H9 (cell line): ENCODE measurements around the gene ARHGEF1. TPM values are rescaled to one million over a fixed set of nuclear protein-coding genes. Genes with fewer than 3 reads are reported as not detected.

ENCODE experiments used
- DNase-seq: peaks from one replicate; pipeline ENCODE4 v3.0.0-alpha.2; 2017
- H2AFZ ChIP-seq: one replicate; pipeline ENCODE4 v1.6.1; 2013; ENCODE audit warnings: mild to moderate bottlenecking, low read length, control low read depth, moderate library complexity
- H2AK5ac ChIP-seq: 2 replicates; pipeline ENCODE4 v1.6.1; 2013; ENCODE audit warnings: low read length, control low read depth, mixed read lengths; ENCODE audit not compliant: insufficient read length
- H2BK120ac ChIP-seq: one replicate; pipeline ENCODE4 v1.6.1; 2013; ENCODE audit warnings: low read depth, mild to moderate bottlenecking, low read length, control low read depth, inconsistent platforms; ENCODE audit not compliant: poor library complexity, severe bottlenecking
- H2BK12ac ChIP-seq: 2 replicates; pipeline ENCODE4 v1.6.1; 2013; ENCODE audit warnings: low read length, control low read depth, mixed read lengths, low read depth; ENCODE audit not compliant: insufficient read length
- H2BK15ac ChIP-seq: 2 replicates; pipeline ENCODE4 v1.6.1; 2013; ENCODE audit warnings: low read depth, low read length, control low read depth
- H2BK20ac ChIP-seq: one replicate; pipeline ENCODE4 v1.6.1; 2013; ENCODE audit warnings: low read depth, mild to moderate bottlenecking, low read length, control low read depth, inconsistent platforms; ENCODE audit not compliant: poor library complexity, severe bottlenecking
- H2BK5ac ChIP-seq: 2 replicates; pipeline ENCODE4 v1.6.1; 2013; ENCODE audit warnings: low read length, control low read depth, mixed read lengths; ENCODE audit not compliant: insufficient read length
- H3K14ac ChIP-seq: 2 replicates; pipeline ENCODE4 v1.6.1; 2013; ENCODE audit warnings: low read length, control low read depth; ENCODE audit not compliant: insufficient read depth
- H3K18ac ChIP-seq: 2 replicates; pipeline ENCODE4 v1.6.1; 2013; ENCODE audit warnings: low read depth, mild to moderate bottlenecking, mixed read lengths, low read length, control low read depth; ENCODE audit not compliant: insufficient read length
- H3K23ac ChIP-seq: 2 replicates; pipeline ENCODE4 v1.6.1; 2013; ENCODE audit warnings: low read length, control low read depth, mixed read lengths, low read depth; ENCODE audit not compliant: insufficient read length
- H3K23me2 ChIP-seq: 2 replicates; pipeline ENCODE4 v1.6.1; 2013; ENCODE audit warnings: low read depth, mild to moderate bottlenecking, mixed read lengths, low read length, control low read depth; ENCODE audit not compliant: insufficient read length, poor library complexity, severe bottlenecking
- H3K27ac ChIP-seq: 2 replicates; pipeline ENCODE4 v1.5.1; 2013; ENCODE audit warnings: low read length, control low read depth, mixed read lengths, low read depth; ENCODE audit not compliant: insufficient read length
- H3K27me3 ChIP-seq: 2 replicates; pipeline ENCODE4 v1.6.1; 2013; ENCODE audit warnings: low read length, control low read depth, inconsistent platforms; ENCODE audit not compliant: insufficient read depth
- H3K4ac ChIP-seq: 2 replicates; pipeline ENCODE4 v1.6.1; 2013; ENCODE audit warnings: low read depth, mild to moderate bottlenecking, control low read depth, inconsistent platforms, low read length, moderate library complexity
- H3K4me1 ChIP-seq: 2 replicates; pipeline ENCODE4 v1.6.1; 2013; ENCODE audit warnings: low read length, control low read depth, inconsistent platforms; ENCODE audit not compliant: insufficient read depth
- H3K4me2 ChIP-seq: 2 replicates; pipeline ENCODE4 v1.6.1; 2013; ENCODE audit warnings: low read length, control low read depth, mixed read lengths; ENCODE audit not compliant: insufficient read length, insufficient read depth
- H3K56ac ChIP-seq: 2 replicates; pipeline ENCODE4 v1.6.1; 2013; ENCODE audit warnings: low read depth, mild to moderate bottlenecking, mixed read lengths, low read length, control low read depth; ENCODE audit not compliant: insufficient read length
- H3K79me1 ChIP-seq: 2 replicates; pipeline ENCODE4 v1.6.1; 2013; ENCODE audit warnings: low read depth, mild to moderate bottlenecking, moderate library complexity, low read length, control low read depth, inconsistent platforms; ENCODE audit not compliant: insufficient read depth, poor library complexity, severe bottlenecking
- H3K79me2 ChIP-seq: 2 replicates; pipeline ENCODE4 v1.6.1; 2013; ENCODE audit warnings: low read length, control low read depth, inconsistent platforms; ENCODE audit not compliant: insufficient read depth
- H3K9ac ChIP-seq: 2 replicates; pipeline ENCODE4 v1.6.1; 2013; ENCODE audit warnings: low read length, control low read depth, mixed read lengths; ENCODE audit not compliant: insufficient read length; ENCODE audit errors: extremely low read depth
- H3K9me3 ChIP-seq: one replicate; pipeline ENCODE4 v1.6.1; 2013; ENCODE audit warnings: low read depth, low read length, inconsistent platforms; ENCODE audit not compliant: control insufficient read depth
- H3T11ph ChIP-seq: one replicate; pipeline ENCODE4 v1.6.1; 2013; ENCODE audit warnings: mild to moderate bottlenecking, low read length, control low read depth, inconsistent platforms
- H4K20me1 ChIP-seq: one replicate; pipeline ENCODE4 v1.6.1; 2013; ENCODE audit not compliant: control insufficient read depth, insufficient read length, insufficient read depth
- H4K5ac ChIP-seq: 2 replicates; pipeline ENCODE4 v1.6.1; 2013; ENCODE audit warnings: low read depth, mild to moderate bottlenecking, mixed read lengths, low read length, control low read depth; ENCODE audit not compliant: insufficient read length
- H4K8ac ChIP-seq: replicated peaks from 2 replicates; pipeline ENCODE4 v1.6.1; 2013; ENCODE audit warnings: low read length, control low read depth, mixed read lengths, low read depth; ENCODE audit not compliant: insufficient read length
- H4K91ac ChIP-seq: 2 replicates; pipeline ENCODE4 v1.6.1; 2013; ENCODE audit warnings: low read depth, mild to moderate bottlenecking, moderate library complexity, mixed read lengths, low read length, control low read depth; ENCODE audit not compliant: insufficient read length
- H3K27ac Mint-ChIP-seq, 3 experiments: 2 replicates in 2 of 3; 3 replicates in 1 of 3; pipeline ENCODE4 v1.8.0; 2020 to 2021; ENCODE audit warnings: mixed read lengths in 3 of 3, mild to moderate bottlenecking in 1 of 3, moderate library complexity in 1 of 3
- H3K27me3 Mint-ChIP-seq: 2 replicates; pipeline ENCODE4 v1.8.0; 2021; ENCODE audit warnings: low read depth, mild to moderate bottlenecking, moderate library complexity, mixed read lengths
- H3K36me3 Mint-ChIP-seq, 3 experiments: 2 replicates in 2 of 3; 3 replicates in 1 of 3; pipeline ENCODE4 v1.8.0; 2020 to 2021; ENCODE audit warnings: low read depth in 3 of 3, mixed read lengths in 3 of 3; ENCODE audit not compliant: insufficient read depth in 1 of 3
- H3K4me1 Mint-ChIP-seq, 2 experiments: 2 replicates each; pipeline ENCODE4 v1.8.0; 2020; ENCODE audit warnings: mixed read lengths in 2 of 2
- H3K4me3 Mint-ChIP-seq, 2 experiments: 2 replicates in 1 of 2; 3 replicates in 1 of 2; pipeline ENCODE4 v1.8.0; 2020 to 2021; ENCODE audit warnings: mild to moderate bottlenecking in 2 of 2, mixed read lengths in 2 of 2, moderate library complexity in 1 of 2
- H3K9me3 Mint-ChIP-seq, 2 experiments: 2 replicates in 1 of 2; 3 replicates in 1 of 2; pipeline ENCODE4 v1.8.0; 2020; ENCODE audit warnings: mild to moderate bottlenecking in 2 of 2, mixed read lengths in 2 of 2, moderate library complexity in 1 of 2
- CTCF ChIP-seq: fragments of 200-600 bp; sonication (generic); conservative IDR thresholded peaks from 3 replicates; pipeline ENCODE4 v1.8.0; 2021; ENCODE audit warnings: antibody characterized with exemption, mild to moderate bottlenecking
- WGBS: extraction: QIAGEN DNeasy Blood & Tissue Kit; methylation state at CpG from one replicate; pipeline ENCODE4 v1.1.7; 2013; ENCODE audit warnings: missing lambda C conversion rate, low lambda C conversion rate, mixed read lengths; ENCODE audit not compliant: insufficient read length; ENCODE audit errors: extremely low coverage; 5-methylcytosine and 5-hydroxymethylcytosine counted together
- total RNA-seq: library from RNA; stranded (reverse); gene quantifications from 2 replicates; pipeline ENCODE4 v1.2.1, GENCODE V29; 2021

Gene ARHGEF1
- total RNA-seq, 1 experiment from 2014 or later: 50.3 TPM

GRCh38 chr19:41927497-41928192, 44.7 kb downstream of the ARHGEF1 start:
- Histone ChIP-seq H3T11ph (no peak overlapping the region), H3K27me3 (peaks cover 91% of the 10 kb centered on the region), H2BK120ac (no peak overlapping the region), H3K9me3 (no peaks in the 10 kb centered on the region), H3K79me2 (no peaks in the 10 kb centered on the region), H4K91ac (no peak overlapping the region), H3K23ac (no peak overlapping the region), H4K5ac (no peak overlapping the region), H3K79me1 (no peaks in the 10 kb centered on the region), H3K18ac (no peak overlapping the region), H3K9ac (no peak overlapping the region), H3K4me1 (peaks cover 5% of the 10 kb centered on the region; the same call in 1 of the 2 replicates), H2BK12ac (no peak overlapping the region), H4K20me1 (no peaks in the 10 kb centered on the region), H3K56ac (no peak overlapping the region), H2AK5ac (no peak overlapping the region), H3K14ac (no peak overlapping the region), H3K4me2 (peak overlapping the region; percentile 72), H2BK20ac (no peak overlapping the region), H3K23me2 (peaks cover 2% of the 10 kb centered on the region), H3K4ac (no peak overlapping the region), H2AFZ (no peak overlapping the region), H2BK15ac (no peak overlapping the region), H2BK5ac (no peak overlapping the region), H3K27ac (no peak overlapping the region), H4K8ac (no peak overlapping the region)
- Mint-ChIP-seq H3K4me1 (peaks cover 19 to 37% of the 10 kb centered on the region in 2 experiments), H3K27me3 (peaks cover 8% of the 10 kb centered on the region), H3K9me3 (peaks cover 0 to 3% of the 10 kb centered on the region in 2 experiments; a peak in 4 of 5 replicates), H3K27ac (no peak overlapping the region), H3K4me3 (peak overlapping the region; percentile 59 to 84), H3K36me3 (no peaks in the 10 kb centered on the region)
- WGBS: no CpG with 5 or more reads among the region's 43 CpGs
- DNase-seq: no peak
- TF ChIP-seq CTCF: no peak
